NCI-H1105 treated with DMSO at 0.1 percent for 48 hours (cell line): ENCODE data around the gene THADA.

Source experiments
- DNase-seq: peaks from one replicate; lab custom pipeline; 2025; lab: John Stamatoyannopoulos, UW

THADA gene

DNA sequence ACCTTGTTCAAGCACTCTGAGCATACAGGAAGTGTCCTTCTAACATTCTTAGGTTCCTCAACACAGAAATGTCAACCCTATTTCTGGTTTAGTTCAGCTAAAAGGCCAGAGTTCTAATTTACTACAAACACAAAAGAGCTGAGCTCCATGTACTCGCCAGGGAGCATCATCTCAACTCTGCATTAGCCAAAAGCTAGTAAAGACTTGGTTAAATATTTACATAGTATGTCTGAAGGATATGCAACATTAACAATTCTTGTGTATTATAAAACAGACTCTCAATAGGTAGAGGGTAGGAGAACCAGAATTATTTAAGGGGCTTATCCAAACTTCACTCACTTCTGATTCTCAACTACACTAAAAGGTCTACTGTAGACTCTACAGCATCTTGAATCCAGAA, 154.6 kb downstream of the THADA start:
- DNase-seq: no peak

DNA sequence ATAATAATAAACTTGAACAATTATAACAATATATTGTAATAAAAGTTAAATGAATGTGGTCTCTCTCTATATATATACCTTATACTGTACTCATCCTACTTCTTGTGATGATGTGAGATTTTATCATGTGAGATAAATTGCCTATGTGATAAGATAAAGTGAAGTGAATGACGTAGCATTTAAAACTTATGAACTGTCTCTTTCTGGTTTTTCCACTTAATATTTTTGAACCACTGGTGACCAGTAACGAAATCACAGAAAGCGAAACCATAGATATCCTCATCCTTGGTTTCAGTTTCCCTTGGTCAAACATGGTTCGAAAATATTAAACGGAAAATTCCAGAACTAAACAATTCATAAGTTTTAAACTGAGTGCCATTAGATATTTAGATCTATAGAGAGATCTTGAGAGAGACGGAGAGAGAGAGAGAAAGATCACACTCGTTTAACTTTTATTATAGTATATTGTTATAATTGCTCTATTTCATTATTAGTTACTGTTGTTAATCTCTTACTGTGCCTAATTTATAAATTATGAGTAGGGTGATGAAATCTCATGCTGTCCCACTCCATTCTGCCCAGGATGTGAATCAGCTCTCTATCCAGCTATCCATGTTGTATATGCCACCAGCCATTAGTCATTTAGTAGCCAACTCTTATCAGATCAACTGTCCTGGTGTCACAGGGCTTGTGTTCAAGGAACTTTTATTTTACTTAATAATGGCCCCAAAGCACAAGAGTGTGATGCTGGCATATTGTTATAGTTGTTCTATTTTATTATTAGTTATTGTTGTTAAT, 156.8 kb downstream of the THADA start:
- DNase-seq: no peak

DNA sequence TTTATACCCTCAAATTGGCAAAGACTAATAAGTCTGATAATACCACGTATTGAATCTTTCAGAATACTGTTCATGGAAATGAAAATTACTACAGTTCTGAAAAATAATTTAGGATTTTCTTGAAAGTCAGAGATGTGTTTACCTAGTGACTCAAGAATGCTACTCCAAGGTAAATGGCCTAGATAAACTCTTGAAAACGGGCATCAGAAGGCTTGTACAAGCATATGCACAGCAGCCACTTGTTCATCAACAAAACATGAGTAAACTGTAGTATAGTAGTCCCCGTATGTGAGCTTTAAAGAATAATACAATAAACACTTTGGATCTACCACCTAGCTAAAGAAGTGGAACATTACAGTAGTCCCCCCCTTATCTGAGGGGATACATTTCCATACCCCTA, 157.5 kb downstream of the THADA start:
- no peak for DNase-seq

DNA sequence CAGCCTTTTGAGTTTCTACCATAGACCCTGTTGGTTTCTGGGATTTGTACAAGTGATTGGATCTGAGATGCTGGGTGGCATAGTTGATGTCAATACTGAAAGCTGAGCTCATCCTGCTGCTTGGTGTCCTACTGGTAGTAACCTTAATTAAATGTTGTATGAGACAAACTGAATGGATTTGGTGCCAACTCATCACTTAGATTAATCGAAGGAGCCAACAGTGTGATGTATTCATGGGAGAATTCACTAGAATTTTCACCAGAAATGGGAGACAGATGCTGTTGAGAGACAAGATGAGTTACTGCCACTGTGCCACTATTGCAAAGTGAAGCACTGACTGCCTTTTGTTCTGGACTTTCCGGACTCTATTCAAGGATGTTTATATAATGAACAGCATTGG, 158.5 kb downstream of the THADA start:
- DNase-seq: no peak

DNA sequence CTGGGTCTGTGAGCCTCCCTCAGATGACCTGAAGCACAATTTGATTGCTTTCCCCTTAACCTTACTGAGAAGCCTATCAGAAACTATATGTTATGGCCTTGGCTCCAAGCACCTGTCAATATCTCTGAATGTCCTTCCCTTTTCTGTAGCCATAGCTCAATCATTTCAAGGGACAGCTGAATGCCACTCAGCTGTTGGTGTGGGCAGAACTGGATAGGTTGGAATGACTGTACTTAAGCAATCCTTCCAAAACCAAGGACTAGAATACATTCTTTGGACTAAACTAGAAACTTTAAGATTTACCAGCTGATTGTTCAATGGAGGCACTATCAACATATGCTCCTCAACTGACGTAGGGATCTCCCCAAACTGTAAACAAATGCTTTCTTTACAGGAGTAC, 159.4 kb downstream of the THADA start:
- DNase-seq: no peak

DNA sequence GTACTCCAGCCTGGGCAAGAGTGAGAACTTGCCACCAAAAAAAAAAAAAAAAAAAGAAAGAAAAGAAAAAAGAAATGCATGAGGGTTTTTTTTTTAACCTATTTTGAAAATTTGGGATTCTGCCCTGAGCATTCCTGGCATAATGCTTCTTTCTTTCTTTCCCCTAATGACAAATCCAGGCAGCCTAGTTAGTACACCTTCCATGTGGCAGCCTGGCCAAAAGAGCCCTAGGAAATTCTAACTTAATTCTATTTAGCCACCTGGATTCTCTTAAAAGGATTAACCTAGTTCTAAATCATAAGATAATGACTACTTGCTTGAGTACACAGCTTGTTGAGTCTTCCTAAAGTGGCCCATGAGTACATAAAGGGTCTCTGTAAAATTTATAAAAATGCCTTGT, 160.1 kb downstream of the THADA start:
- no peak for DNase-seq

DNA sequence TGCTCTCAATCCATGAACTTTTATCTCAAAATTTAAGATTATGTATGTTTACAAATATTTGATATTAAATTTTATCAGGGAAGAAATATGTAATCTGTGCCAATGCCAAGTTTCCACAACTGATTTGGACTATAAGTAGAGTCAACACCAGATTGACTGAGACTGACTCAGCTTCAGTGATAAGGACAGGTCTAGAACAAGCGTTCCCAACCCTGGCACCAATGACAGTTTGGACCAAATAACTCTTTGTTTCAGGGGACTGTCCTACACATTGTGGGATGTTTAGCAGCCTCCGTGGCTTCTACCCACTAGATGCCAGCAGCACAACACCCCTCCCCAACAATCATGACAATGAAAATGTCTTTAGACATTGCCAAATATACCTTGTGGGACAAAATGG, 165.3 kb downstream of the THADA start:
- DNase-seq: no peak

DNA sequence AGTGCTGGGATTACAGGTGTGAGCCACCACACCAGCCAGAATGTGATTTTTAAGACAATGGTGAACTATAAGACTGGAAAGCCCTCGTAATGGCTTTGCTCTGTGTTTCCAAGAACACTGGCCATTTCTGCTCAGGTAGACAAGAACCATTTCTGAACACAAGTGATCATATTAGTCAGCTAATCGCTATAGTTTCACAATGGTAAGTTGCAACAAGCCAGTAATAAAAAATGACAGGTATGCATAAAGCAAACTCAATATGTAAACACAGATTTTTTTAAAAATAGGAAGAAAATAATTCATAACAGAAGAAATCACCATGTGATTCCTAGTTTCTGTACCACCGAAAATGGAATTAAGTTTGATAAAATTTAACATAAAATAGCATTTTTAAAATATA, 166.5 kb downstream of the THADA start:
- no peak for DNase-seq

DNA sequence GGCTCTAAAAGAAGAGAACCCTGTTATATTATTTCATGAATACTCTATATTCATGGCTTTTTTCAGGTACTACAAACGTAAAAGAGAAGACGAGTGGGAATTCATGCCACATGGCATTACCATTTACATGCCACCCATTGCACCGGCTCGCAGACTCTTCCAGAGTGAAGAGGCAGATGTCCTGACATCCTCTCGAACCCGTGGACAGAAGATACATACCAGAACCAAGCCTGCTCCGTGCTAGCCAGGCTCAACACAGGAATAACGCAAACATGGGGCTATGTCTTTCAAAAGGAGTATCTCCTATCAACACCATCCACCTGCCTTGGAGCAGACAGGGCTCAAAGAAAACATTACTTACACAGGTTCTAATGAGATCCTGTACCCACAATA, 168.8 kb downstream of the THADA start:
- DNase-seq: no peak

DNA sequence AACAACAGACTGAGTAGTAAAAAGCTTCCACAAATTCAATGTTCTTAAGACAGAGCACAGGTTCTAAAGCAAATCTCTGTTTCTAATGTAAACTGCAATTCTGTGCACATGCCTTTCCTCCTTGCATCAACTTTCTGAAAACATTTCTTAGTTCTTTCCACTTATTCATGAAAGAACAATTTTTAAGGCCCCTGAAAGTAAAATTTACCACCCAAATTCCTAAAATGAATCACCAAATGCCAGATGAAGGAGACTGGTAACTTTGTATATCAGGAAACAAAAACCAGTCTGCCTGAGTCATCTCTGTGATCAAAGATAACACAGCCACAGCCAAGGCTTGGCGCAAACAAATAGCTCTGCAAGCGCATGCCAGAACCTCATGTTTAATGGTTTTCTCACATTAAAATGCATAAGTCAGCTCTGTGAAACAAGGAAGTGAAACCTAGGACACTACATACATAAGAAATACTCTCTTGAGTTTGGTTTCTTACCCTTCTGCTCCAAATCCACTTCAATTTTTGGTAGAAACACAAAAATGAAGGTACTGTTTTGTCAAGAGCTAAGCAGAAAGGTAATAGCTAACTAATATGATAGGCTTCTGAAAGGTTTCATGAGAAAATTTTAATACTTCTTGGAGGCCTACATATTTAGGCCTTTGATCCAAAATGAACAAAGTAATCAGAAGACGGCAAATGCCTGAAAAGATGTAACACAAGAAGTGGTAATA, 169.4 kb downstream of the THADA start:
- DNase-seq: no peak

DNA sequence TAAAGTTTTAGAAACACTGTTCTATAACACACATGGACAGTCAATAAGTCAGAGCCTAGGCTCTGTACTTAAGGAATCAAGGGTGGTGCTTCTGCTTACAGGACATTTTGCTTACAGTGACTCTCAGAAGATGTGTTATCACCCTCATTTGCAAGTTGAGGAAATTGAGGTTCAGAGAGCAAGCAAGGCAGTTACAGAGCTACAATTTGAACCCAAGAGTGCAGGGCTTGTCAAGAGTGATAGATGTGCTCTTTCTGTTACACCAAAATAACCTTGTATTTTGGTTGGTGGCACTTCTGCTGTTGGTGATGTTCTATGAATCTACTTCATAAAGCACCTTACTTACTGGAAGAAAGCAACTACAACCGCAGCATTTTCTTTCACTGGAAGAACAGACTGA, 170.2 kb downstream of the THADA start:
- no peak for DNase-seq

DNA sequence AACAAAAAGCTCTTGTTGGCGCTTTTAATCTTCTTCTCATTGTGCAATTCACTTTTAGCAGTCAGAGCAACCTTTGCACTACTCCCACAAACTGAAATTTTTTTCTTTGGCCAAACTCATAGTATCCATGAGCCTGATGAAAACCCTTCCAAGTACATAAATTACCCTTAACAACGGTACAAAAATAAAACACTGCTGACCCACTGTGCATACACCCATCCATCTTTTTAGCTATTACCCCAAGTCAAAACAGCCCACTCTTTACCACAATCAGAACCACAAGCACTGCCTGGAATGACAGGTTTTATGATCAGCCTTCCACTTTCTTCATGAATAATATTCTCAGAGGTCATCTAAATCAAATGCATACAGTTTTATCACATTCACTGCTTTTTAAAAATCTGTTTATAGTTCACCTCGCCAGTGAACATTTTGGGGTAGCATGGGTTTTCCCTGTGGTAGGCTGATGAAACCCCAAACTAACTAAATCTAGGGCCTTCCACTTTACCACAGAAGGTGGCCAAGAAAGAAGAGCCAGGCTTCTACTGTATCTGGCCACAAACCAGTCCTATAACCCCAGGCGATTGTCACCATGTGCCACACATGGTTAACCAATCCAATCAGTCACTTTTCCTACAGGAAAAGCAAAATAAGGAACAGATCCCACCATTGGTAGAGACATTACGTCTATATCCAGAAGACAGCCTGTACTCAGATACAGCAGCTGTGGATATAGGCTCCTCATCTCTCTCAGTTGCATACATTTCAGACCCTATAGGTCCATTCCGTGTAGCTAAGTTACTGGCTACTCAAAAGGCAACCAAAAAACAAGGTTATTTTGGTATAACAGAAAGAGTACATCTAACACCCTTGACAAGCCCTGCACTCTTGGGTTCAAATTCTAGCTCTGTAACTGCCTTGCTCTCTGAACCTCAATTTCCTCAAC, 171.3 kb downstream of the THADA start:
- no peak for DNase-seq

DNA sequence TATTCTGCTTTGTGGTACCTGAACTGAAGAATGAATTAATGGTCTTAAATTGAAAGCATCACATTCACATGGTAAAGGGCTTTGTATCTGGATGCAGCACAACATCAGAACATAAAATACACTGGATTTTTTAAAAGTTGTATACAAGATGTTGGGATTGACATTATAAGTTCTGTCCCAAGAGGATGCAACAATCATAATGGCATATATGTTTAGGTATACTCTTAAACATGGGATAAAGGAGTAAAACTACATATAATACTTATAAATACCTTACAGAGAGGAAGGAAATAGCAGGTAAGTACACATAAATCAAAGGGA, 171.9 kb downstream of the THADA start:
- DNase-seq: no peak

DNA sequence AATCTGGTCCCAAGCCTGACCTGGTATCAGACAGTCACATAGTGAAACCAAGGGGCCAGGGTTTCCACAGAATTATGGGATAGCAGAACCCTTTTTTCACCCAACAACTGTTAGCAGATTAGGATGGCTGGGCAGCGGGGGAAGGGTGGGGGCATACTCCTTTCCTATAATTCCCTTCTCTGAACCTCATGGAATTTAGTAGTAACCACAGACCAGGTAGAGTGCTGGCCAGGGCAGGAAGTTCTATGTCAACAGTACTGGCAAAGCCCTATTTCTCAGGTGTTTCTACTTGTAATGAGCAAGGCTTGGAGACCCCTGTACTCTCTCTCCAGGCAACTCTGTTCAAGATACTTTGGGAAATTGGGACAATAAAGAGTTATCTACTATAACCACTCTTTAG, 174.6 kb downstream of the THADA start:
- no peak for DNase-seq

DNA sequence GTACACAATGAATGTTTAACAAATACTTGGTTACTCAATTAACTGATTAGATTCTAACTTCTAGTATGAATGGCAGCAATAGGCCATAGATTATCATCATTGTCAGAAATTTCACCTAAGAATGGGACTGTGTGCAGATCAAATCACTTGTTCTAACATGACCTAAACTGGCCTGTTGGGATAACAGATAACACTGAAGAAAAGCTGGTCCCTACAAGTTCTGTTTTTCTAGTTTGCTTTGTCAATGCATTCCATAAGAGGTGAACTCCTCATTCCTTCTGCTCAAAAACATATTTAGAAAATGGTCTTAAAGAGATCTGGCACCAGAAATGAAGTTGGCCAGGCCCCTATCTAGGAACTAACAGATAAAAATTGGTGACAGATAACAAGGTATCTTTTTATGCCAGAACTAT, 175.4 kb downstream of the THADA start:
- DNase-seq: no peak

DNA sequence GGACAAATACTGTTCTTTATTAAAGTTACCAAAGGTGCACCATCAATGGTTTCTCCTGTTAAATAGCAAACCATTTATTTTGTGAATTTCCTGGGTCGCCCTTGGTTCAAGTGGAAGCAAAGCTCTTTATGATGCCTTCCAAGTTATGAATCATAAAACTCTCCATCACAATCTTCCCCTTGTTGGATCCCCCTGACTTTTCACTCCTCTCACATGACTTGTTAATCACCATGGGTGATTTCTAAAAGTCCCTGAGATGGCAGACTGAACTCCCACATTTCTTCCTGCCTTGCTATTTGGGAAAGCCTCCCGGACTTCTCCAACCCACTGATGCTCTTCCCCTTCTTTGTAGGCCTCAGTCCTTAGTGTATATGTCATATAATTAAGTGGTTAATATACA, 176.0 kb downstream of the THADA start:
- no peak for DNase-seq

DNA sequence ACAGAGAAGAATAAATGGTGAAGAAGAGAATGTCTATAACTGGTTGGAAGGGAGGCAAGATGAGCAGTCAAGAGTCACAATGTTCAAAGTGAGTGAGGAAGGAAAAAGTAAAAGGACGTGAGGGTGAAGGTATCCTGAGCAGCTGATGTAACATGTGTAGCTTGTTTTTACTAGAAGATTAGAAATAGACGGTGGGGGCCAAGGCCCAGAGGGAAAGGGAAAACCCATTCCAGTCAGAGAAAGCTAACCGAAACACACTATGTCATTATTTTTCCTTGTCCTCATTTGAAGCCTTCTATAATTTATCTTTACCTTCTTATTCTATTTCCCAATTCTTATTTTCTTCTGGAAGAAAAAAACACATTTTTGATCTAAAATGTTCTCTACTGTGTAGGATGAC, 176.6 kb downstream of the THADA start:
- no peak for DNase-seq

DNA sequence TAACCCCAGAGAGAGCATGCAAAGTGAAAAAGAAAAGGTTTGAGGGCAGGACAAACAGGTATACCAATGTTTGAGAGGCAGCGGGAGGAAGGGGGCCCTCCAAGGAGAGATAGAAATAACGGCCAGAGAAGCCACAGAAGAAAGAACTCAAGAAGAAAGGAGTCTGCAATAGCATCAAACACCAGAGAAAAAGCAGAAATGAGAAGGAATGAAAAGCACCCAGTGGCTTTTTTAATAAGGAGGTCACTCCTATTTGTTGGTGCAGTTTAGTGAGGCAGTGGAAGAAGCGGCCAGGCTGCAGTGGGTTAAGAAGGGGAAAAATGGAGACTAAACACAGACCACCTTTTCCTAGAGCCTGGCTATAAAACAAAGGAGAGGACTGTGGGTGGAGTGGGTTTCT, 177.2 kb downstream of the THADA start:
- DNase-seq: no peak

DNA sequence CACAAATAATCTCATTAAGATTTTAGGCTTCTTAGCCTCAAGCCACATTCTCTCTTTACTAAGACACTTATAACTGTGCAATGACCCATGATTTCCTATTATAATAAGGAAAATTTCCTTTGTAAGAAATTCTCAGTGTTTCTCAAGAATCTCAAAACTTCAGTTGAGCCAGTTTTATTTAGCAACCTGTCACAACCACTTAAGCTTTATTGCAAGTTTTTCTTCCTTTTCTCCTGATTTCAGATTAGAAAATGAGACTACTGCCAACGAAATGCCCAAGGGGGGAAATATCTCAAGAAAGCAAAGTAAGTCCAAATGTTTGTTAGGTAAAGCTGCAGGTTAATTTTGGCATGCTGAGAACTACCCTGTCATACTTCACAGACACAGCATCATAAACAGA, 178.5 kb downstream of the THADA start:
- DNase-seq: no peak

DNA sequence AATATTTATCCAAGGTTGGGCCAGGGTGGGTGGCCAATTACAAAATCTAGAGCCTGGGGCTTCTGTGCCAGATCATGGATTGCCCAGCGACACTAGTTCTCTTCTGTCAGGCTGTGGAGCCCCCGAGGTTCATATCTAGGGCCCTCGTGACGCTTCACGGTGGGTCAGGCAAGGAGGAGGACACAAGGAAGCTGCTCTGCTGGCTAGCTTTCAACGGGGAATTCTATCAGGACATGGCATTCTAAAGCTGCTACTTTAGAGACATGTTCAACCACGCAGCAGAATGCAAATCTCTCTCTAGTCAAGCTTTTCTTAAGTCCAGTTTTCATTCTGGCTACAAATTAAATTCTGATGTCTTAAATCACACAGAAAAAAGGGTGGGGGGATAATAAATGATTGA, 180.2 kb downstream of the THADA start:
- no peak for DNase-seq

DNA sequence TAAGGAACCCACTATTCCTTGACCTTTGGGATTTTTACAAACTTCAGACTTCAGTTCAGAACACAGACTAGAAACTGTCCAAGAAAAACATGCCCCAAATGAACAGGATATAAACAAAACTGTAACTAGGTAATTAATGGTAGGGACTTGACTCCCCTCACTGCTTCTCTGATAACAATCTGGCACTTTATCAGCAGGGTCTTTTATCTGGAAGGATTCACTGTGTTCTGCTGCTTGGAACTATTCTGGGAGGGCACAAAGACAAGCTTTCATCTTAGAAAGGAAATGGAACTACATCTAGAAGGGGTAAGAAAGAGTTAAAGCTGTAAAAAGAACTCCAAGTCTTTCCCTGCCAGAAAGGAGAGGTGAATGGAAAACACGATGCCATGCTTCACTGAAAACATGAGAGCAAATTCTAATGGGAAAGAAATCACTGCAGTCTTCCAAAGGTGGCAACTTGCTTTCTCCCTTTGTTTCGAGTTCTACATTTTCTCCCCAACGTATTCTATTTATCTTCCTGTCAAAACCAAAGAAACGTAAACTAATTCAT, 181.2 kb downstream of the THADA start:
- DNase-seq: no peak

DNA sequence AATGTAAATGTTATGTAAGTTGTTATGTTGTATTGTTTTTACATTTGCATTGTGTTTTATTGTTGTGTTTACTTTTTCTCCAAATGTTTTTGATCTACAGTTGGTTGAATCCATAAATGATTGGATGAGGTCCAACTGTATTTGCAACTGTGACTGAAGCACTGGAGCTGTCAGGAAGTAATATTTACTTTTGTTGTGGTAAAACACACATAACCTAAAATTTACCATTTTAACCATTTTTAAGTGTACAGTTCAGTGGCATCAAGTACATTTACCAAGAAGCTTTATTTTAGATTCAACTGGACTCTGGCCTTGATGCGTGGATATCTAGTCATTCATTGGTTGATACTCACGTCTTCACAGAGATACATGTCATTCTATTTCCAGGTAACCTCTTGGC, 181.8 kb downstream of the THADA start:
- no peak for DNase-seq
